ENCODE measurements around the gene ZGLP1.

The ZGLP1 gene

GRCh38 chr19:10266706-10267105 lies 42.9 kb downstream of the ZGLP1 start:
- Histone ChIP-seq H3F3A (ENCODE audit: insufficient read depth, low read length) (no peaks in the 10 kb centered on the region), H3K36me3 (replicated peaks; ENCODE audit: insufficient read depth, low read length) (no peaks in the 10 kb centered on the region), H3K4me2 (ENCODE audit: low read depth, low read length) (no peak overlapping the region), H3K9ac (ENCODE audit: low read length) (no peak overlapping the region), H3K79me2 (ENCODE audit: low read length) (0 out of 2 replicates have a peak, but pooled peaks cover 2% of the 10 kb centered on the region), H3K4me3 (ENCODE audit: low read length) (no peak overlapping the region), H2AFZ (ENCODE audit: low read length) (no peak overlapping the region), H3K27ac (ENCODE audit: low read length) (no peak overlapping the region), H4K20me1 (ENCODE audit: insufficient read depth, low read length) (no peaks in the 10 kb centered on the region), H3K9me2 (replicated peaks; ENCODE audit: insufficient read depth, low read length) (no peaks in the 10 kb centered on the region), H3K27me3 (replicated peaks; ENCODE audit: insufficient read depth, low read length) (no peaks in the 10 kb centered on the region), H3K4me1 (ENCODE audit: low read length) (0 out of 2 replicates have a peak, but pooled peaks cover 13% of the 10 kb centered on the region), H3K9me3 (replicated peaks; ENCODE audit: insufficient read depth, low read length) (no peaks in the 10 kb centered on the region)
- no peak for DNase-seq
- TF ChIP-seq EZH2 (optimal IDR thresholded peaks at IDR 0.05; ENCODE audit: low read depth, low read length): no peak
- no peak for TF ChIP-seq CTCF (IDR thresholded peaks at IDR 0.05; ENCODE audit: low read length)
- TF ChIP-seq EZH2phosphoT487 (IDR thresholded peaks at IDR 0.05; ENCODE audit: low read length): no peak

GRCh38 chr19:10262771-10263170 lies 46.8 kb downstream of the ZGLP1 start:
- no peaks in the 10 kb centered on the region for H4K20me1 ChIP-seq (ENCODE audit: insufficient read depth, low read length)
- H3K27me3 ChIP-seq (replicated peaks; ENCODE audit: insufficient read depth, low read length): no peaks in the 10 kb centered on the region
- H3K27ac ChIP-seq (ENCODE audit: low read length): no peak overlapping the region
- H3F3A ChIP-seq (ENCODE audit: insufficient read depth, low read length): no peaks in the 10 kb centered on the region
- H3K4me2 ChIP-seq (ENCODE audit: low read depth, low read length): no peak overlapping the region
- H3K79me2 ChIP-seq (ENCODE audit: low read length): no peaks in the 10 kb centered on the region
- H3K9me2 ChIP-seq (replicated peaks; ENCODE audit: insufficient read depth, low read length): no peaks in the 10 kb centered on the region
- H3K4me3 ChIP-seq (ENCODE audit: low read length): no peak overlapping the region
- H3K9me3 ChIP-seq (replicated peaks; ENCODE audit: insufficient read depth, low read length): no peaks in the 10 kb centered on the region
- H3K9ac ChIP-seq (ENCODE audit: low read length): no peak overlapping the region
- no peak for TF ChIP-seq EZH2phosphoT487 (IDR thresholded peaks at IDR 0.05; ENCODE audit: low read length)
- no peak for TF ChIP-seq CTCF (IDR thresholded peaks at IDR 0.05; ENCODE audit: low read length)
- no peak for TF ChIP-seq EZH2 (optimal IDR thresholded peaks at IDR 0.05; ENCODE audit: low read depth, low read length)
- H2AFZ ChIP-seq (ENCODE audit: low read length): no peak overlapping the region
- DNase-seq: no peak
- H3K4me1 ChIP-seq (ENCODE audit: low read length): no peaks in the 10 kb centered on the region
- no peaks in the 10 kb centered on the region for H3K36me3 ChIP-seq (replicated peaks; ENCODE audit: insufficient read depth, low read length)

GRCh38 chr19:10260141-10260584 lies 49.5 kb downstream of the ZGLP1 start:
- no peak for DNase-seq
- Histone ChIP-seq H3K4me3 (ENCODE audit: low read length) (no peak overlapping the region), H2AFZ (ENCODE audit: low read length) (no peak overlapping the region), H3K4me1 (ENCODE audit: low read length) (no peaks in the 10 kb centered on the region), H3K79me2 (ENCODE audit: low read length) (peaks cover 3% of the 10 kb centered on the region; the same call in 1 of the 2 replicates), H3K27me3 (replicated peaks; ENCODE audit: insufficient read depth, low read length) (no peaks in the 10 kb centered on the region), H3K4me2 (ENCODE audit: low read depth, low read length) (no peak overlapping the region), H4K20me1 (ENCODE audit: insufficient read depth, low read length) (no peaks in the 10 kb centered on the region), H3K27ac (ENCODE audit: low read length) (no peak overlapping the region), H3K36me3 (replicated peaks; ENCODE audit: insufficient read depth, low read length) (no peaks in the 10 kb centered on the region; the same call in 1 of the 2 replicates), H3K9ac (ENCODE audit: low read length) (no peak overlapping the region), H3K9me3 (replicated peaks; ENCODE audit: insufficient read depth, low read length) (no peaks in the 10 kb centered on the region), H3K9me2 (replicated peaks; ENCODE audit: insufficient read depth, low read length) (no peaks in the 10 kb centered on the region), H3F3A (ENCODE audit: insufficient read depth, low read length) (no peaks in the 10 kb centered on the region)
- TF ChIP-seq EZH2phosphoT487 (IDR thresholded peaks at IDR 0.05; ENCODE audit: low read length) (no peak), CTCF (IDR thresholded peaks at IDR 0.05; ENCODE audit: low read length) (no peak), EZH2 (optimal IDR thresholded peaks at IDR 0.05; ENCODE audit: low read depth, low read length) (no peak)
